Measurements from ENCODE around the gene PFKFB4. TPM values are rescaled to one million over a fixed set of nuclear protein-coding genes. Genes with fewer than 3 reads are reported as not detected.
"Not testable (repeated sequence)": the region's sequence is repeated elsewhere in the genome, so short reads cannot be mapped to it uniquely, and the experiment has no call there.

The PFKFB4 gene
- total RNA-seq, 1 donor from 2014 or later, result 19.4 TPM

DNA sequence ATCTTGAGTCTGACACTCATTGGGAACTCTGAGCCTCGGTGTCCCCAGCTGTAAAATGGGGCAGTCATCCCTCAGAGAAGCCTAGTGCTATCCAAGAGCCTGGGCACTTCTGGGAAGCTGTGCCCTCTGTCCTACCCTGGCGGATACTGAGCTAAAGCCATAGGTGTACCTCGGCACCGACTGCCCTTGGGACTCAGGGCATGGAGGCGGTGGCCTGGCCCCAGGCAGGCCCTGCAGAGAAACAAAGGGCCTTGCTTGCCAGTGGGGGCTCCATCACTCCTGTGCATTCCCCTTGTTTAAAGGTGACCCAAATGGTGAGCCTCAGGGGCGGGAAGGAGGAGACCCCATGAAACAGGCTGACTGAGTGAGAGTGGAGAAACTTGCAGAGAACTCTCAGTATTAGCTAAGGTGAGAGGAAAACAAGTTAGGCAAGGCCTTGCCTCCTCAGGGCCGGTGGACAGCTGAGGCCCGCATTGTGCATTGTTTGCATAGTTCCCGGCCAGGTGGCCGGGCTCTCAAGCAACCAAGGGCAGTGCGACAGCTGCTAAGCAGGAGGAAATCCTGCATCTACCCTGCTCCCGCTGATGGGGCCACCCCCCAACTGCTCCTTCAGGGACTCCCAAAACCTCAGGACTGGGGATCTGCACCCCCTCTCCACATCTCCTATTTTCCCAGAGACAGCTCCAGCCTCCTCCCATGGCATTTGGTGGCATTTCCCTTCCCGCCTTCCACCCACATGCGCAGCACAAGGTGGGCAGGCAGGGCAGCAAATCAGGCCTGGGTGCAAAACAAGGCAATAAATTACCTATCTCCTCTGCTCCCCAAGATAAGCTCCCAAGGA lies 4.3 kb downstream of the PFKFB4 start:
- H3K27ac Mint-ChIP-seq, result no peak overlapping the region
- peaks cover 20% of the 10 kb centered on the region for H3K4me1 Mint-ChIP-seq
- no peaks in the 10 kb centered on the region for H3K36me3 Mint-ChIP-seq
- H3K27me3 Mint-ChIP-seq (ENCODE audit: low read depth), result no peaks in the 10 kb centered on the region
- H3K4me3 Mint-ChIP-seq, result no peak overlapping the region
- DNase-seq (ENCODE audit: low spot score in 2 of 2, unreplicated experiment in 2 of 2), result no peak
- TF ChIP-seq, protein P1, sequence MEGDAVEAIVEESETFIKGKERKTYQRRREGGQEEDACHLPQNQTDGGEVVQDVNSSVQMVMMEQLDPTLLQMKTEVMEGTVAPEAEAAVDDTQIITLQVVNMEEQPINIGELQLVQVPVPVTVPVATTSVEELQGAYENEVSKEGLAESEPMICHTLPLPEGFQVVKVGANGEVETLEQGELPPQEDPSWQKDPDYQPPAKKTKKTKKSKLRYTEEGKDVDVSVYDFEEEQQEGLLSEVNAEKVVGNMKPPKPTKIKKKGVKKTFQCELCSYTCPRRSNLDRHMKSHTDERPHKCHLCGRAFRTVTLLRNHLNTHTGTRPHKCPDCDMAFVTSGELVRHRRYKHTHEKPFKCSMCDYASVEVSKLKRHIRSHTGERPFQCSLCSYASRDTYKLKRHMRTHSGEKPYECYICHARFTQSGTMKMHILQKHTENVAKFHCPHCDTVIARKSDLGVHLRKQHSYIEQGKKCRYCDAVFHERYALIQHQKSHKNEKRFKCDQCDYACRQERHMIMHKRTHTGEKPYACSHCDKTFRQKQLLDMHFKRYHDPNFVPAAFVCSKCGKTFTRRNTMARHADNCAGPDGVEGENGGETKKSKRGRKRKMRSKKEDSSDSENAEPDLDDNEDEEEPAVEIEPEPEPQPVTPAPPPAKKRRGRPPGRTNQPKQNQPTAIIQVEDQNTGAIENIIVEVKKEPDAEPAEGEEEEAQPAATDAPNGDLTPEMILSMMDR (IDR thresholded peaks at IDR 0.05; ENCODE audit: unreplicated experiment), result no peak
- H3K9me3 Mint-ChIP-seq, result no peaks in the 10 kb centered on the region

DNA sequence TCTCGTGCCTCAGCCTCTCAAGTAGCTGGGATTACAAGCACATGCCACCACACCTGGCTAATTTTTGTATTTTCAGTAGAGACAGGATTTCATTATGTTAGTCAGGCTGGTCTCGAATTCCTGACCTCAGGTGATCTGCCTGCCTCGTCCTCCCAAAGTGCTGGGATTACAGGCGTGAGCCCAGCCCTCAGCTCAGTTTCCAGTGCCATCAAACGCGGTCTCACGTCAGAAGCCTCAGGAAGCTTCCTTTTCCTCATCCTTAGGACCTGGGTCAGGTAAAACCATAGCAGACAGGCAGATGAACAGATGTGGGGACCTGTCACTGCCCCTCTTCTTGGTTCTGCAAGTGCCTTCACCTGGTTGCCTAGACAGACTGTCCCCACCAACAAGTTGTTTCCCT lies 5.0 kb downstream of the PFKFB4 start:
- not testable (repeated sequence) for H3K9me3 Mint-ChIP-seq; H3K36me3 Mint-ChIP-seq; H3K27ac Mint-ChIP-seq; H3K27me3 Mint-ChIP-seq (ENCODE audit: low read depth); H3K4me3 Mint-ChIP-seq; DNase-seq (ENCODE audit: low spot score in 2 of 2, unreplicated experiment in 2 of 2)
- peaks cover 18% of the 10 kb centered on the region for H3K4me1 Mint-ChIP-seq

DNA sequence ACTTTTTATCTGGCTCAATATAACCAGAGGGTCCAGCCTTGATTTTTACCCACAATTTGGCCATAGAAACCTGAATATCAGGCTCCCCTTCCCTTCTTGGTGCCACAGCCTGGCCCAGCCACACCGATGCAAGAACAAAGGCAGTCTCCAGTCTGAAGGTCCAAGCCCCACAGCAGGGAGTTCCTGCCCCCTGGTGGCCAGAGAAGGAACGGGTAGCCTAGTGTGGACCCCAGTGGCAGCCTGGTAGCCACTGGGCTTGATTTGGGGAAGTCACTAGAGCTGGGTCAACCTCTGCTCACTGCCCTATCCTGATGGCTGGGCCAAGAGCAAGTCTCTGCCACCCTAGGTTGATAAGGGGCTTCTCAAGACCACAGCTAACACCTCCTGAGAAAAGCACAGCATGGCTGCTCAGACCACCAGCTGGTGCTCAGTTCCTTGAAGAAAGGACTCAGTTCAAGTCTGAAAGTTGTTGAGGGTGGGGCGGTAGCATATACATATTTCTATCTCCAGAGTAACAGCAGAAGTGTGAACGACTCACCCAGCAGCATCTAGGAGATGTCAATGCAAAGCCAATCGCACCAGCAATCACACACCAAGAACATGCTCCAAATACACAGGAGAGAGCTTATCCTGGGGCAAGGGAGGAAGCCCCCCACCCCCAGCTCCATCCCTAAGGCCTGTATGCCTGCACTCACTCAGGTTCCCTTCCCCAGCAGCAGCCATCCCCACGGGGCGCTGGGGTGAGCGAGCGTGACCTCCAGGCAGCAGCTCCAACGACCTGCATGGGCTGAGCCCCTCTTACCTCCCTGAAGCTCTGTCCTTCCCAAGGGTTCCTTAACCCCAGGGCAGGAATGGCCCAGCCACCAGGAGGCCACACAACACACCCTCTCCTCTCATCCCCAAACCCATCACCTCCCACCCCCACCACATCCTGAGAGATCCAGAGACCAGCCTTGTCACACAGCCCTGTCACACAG lies 7.6 kb downstream of the PFKFB4 start:
- Mint-ChIP-seq H3K9me3 (no peaks in the 10 kb centered on the region), H3K4me3 (no peak overlapping the region), H3K27me3 (ENCODE audit: low read depth) (no peaks in the 10 kb centered on the region), H3K36me3 (peaks cover 2% of the 10 kb centered on the region), H3K27ac (no peak overlapping the region), H3K4me1 (peaks cover 7% of the 10 kb centered on the region)
- peak; percentile 56 to 79 for DNase-seq (ENCODE audit: low spot score in 2 of 2, unreplicated experiment in 2 of 2)
- TF ChIP-seq, protein P1 (IDR thresholded peaks at IDR 0.05; ENCODE audit: unreplicated experiment), result peak; percentile 88

DNA sequence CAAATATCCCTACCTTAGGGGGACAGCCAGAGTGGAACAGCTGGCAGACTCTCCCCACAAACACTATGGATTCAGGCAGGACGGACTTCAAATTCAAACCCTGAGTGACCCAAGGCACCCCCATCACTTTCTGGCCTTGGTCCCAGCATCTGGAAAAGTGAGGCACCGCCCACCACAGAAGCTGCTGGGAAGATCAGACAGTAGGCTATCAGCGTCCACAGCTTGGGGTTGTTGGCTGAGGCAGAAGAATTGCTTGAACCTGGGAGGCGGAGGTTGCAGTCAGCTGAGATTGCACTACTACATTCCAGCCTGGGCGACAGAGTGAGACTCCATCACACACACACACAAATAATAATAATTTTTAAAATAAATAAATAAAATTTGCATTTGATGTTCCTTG lies 8.5 kb downstream of the PFKFB4 start:
- TF ChIP-seq, protein P1 (IDR thresholded peaks at IDR 0.05; ENCODE audit: unreplicated experiment), result no peak
- peaks cover 8% of the 10 kb centered on the region for H3K36me3 Mint-ChIP-seq
- H3K4me3 Mint-ChIP-seq, result no peak overlapping the region
- no peak overlapping the region for H3K27ac Mint-ChIP-seq
- no peaks in the 10 kb centered on the region for H3K9me3 Mint-ChIP-seq
- no peaks in the 10 kb centered on the region for H3K27me3 Mint-ChIP-seq (ENCODE audit: low read depth)
- no peak for DNase-seq (ENCODE audit: low spot score in 2 of 2, unreplicated experiment in 2 of 2)
- peaks cover 7% of the 10 kb centered on the region for H3K4me1 Mint-ChIP-seq

DNA sequence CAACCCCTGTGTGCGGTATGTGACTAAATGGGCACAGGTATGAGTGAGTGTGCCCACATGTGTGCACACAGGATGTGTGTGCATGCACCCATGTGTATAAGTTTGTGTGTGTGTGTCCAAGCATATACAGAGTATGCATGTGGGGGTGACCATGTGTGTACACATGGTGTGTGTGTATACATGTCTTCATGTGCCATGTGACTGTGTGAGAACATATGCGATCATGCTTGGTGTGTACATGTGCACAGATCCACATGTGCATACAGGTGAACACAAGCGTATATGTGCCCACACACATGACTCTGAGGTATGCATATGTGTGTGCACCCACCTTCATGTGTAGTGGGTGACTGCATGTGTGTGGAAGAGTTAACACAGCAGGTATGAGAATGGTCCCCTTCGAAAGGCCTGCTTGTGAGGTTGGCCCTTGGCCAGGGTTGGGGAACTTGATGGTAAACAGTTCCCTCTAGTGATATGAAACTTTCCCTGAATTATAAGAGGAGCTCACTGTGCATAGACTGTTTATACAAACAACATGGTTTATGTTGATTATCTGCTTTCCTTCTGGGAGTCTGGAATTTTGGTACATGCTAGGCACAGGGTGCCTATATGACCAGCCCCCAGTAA lies 10.3 kb downstream of the PFKFB4 start:
- Mint-ChIP-seq H3K4me3 (no peak overlapping the region), H3K27ac (no peak overlapping the region), H3K36me3 (peaks cover 19% of the 10 kb centered on the region), H3K4me1 (no peaks in the 10 kb centered on the region), H3K27me3 (ENCODE audit: low read depth) (no peaks in the 10 kb centered on the region), H3K9me3 (peaks cover 3% of the 10 kb centered on the region)
- no peak for DNase-seq (ENCODE audit: low spot score in 2 of 2, unreplicated experiment in 2 of 2)
- TF ChIP-seq, protein P1 (IDR thresholded peaks at IDR 0.05; ENCODE audit: unreplicated experiment), result no peak
